GM23338 (cell line): ENCODE measurements around the gene PIP4K2B.

ENCODE experiments used
- CTCF ChIP-seq, 2 experiments: fragments of 200-600 bp in 1 of 2; sonication (generic) in 1 of 2; conservative IDR thresholded peaks; 2 replicates each; pipeline versions ENCODE4 v1.5.1 to v1.6.1; 2016 to 2017; ENCODE audit warnings: antibody characterized with exemption in 2 of 2, low read depth in 2 of 2, mild to moderate bottlenecking in 2 of 2, moderate library complexity in 1 of 2
- ETS1 ChIP-seq: IDR thresholded peaks from 2 replicates; pipeline ENCODE4 v1.6.1; 2016; ENCODE audit warnings: antibody characterized with exemption
- EZH2 ChIP-seq: fragments of 200-600 bp; sonication (generic); IDR thresholded peaks from one replicate; pipeline ENCODE4 v1.8.0; 2017; ENCODE audit warnings: antibody characterized with exemption, mild to moderate bottlenecking, low read depth; ENCODE audit not compliant: unreplicated experiment
- EZH2phosphoT487 ChIP-seq: fragments of 200-600 bp; sonication (generic); IDR thresholded peaks from one replicate; pipeline ENCODE4 v1.8.1; 2018; ENCODE audit warnings: antibody characterized with exemption; ENCODE audit not compliant: unreplicated experiment
- JUNB ChIP-seq: IDR thresholded peaks from one replicate; pipeline ENCODE4 v1.6.1; 2016; ENCODE audit warnings: antibody characterized with exemption; ENCODE audit not compliant: unreplicated experiment
- POLR2AphosphoS5 ChIP-seq: IDR thresholded peaks from 2 replicates; pipeline ENCODE4 v1.6.1; 2016; ENCODE audit warnings: antibody characterized with exemption, low read depth
- REST ChIP-seq: IDR thresholded peaks from one replicate; pipeline ENCODE4 v1.6.1; 2018; ENCODE audit warnings: antibody characterized with exemption; ENCODE audit not compliant: unreplicated experiment
- ZNF331 ChIP-seq: fragments of 250-450 bp; sonication (Bioruptor Pico); IDR thresholded peaks from 2 replicates; pipeline ENCODE4 v1.5.0; 2020; ENCODE audit warnings: low read depth, mild to moderate bottlenecking, moderate library complexity

GRCh38 chr17:38748892-38749222, 50.5 kb downstream of the PIP4K2B start:
- TF ChIP-seq CTCF (conservative IDR thresholded peaks at IDR 0.05; ENCODE audit: low read depth in 2 of 2) (no peak), JUNB (no peak), EZH2phosphoT487 (no peak), POLR2AphosphoS5 (no peak), EZH2 (no peak), REST (no peak), ETS1 (no peak), ZNF331 (CRISPR knock-in tag) (no peak)
